ENCODE results near the gene GPR137B.

- TF ChIP-seq ZNF560 (tag by site-specific recombination; IDR thresholded peaks at IDR 0.05; ENCODE audit: borderline replicate concordance): no peak
- TF ChIP-seq CTCF (tag by site-specific recombination; IDR thresholded peaks at IDR 0.05): no peak
- no peak for TF ChIP-seq GFI1B (tag by site-specific recombination; IDR thresholded peaks at IDR 0.05)
- no peak for TF ChIP-seq ZNF302 (tag by site-specific recombination; IDR thresholded peaks at IDR 0.05; ENCODE audit: low read depth)
- TF ChIP-seq ZNF394 (tag by site-specific recombination; IDR thresholded peaks at IDR 0.05; ENCODE audit: borderline replicate concordance): no peak
- TF ChIP-seq SCRT2 (tag by site-specific recombination; IDR thresholded peaks at IDR 0.05): no peak
Measured at GRCh38 chr1:236258114-236258622, 115.8 kb downstream of the GPR137B start.
